DOHH2 (cell line): ENCODE measurements around the gene SMAD2.

ENCODE experiments used
- H3F3A ChIP-seq: fragments of 200-600 bp; sonication (generic), shearing (Covaris generic); 2 replicates; pipeline ENCODE4 v1.6.0; 2016; ENCODE audit warnings: antibody characterized with exemption, mild to moderate bottlenecking; ENCODE audit not compliant: control insufficient read depth, insufficient read depth
- H3K27ac ChIP-seq: fragments of 200-600 bp; sonication (generic); 2 replicates; pipeline ENCODE4 v1.5.1; 2014; ENCODE audit warnings: low read depth, mild to moderate bottlenecking, low read length, moderate library complexity
- H3K27me3 ChIP-seq: fragments of 200-600 bp; sonication (generic); 2 replicates; pipeline ENCODE4 v1.6.1; 2014; ENCODE audit warnings: mild to moderate bottlenecking, low read length, mixed read lengths; ENCODE audit not compliant: control insufficient read depth
- H3K36me3 ChIP-seq: fragments of 200-600 bp; sonication (generic); 2 replicates; pipeline ENCODE4 v1.6.1; 2014; ENCODE audit warnings: mild to moderate bottlenecking, low read length, moderate library complexity, mixed read lengths; ENCODE audit not compliant: control insufficient read depth
- H3K4me1 ChIP-seq: fragments of 200-600 bp; sonication (generic); 2 replicates; pipeline ENCODE4 v1.6.1; 2014; ENCODE audit warnings: mild to moderate bottlenecking, low read length, mixed read lengths; ENCODE audit not compliant: control insufficient read depth
- H3K4me2 ChIP-seq: fragments of 200-600 bp; sonication (generic); 2 replicates; pipeline ENCODE4 v1.6.0; 2014; ENCODE audit warnings: mild to moderate bottlenecking, low read length, moderate library complexity
- H3K4me3 ChIP-seq: fragments of 200-600 bp; sonication (generic); 2 replicates; pipeline ENCODE4 v1.5.1; 2014; ENCODE audit warnings: mild to moderate bottlenecking, low read length, mixed read lengths
- H3K79me2 ChIP-seq: fragments of 200-600 bp; sonication (generic); 2 replicates; pipeline ENCODE4 v1.6.1; 2014; ENCODE audit warnings: mild to moderate bottlenecking, low read length, mixed read lengths; ENCODE audit not compliant: control insufficient read depth
- H3K9me2 ChIP-seq: fragments of 200-600 bp; sonication (generic); replicated peaks from 2 replicates; pipeline ENCODE4 v1.6.1; 2014; ENCODE audit warnings: mild to moderate bottlenecking, low read length, mixed read lengths; ENCODE audit not compliant: control insufficient read depth
- H3K9me3 ChIP-seq: fragments of 200-600 bp; sonication (generic); 2 replicates; pipeline ENCODE4 v1.6.1; 2014; ENCODE audit warnings: antibody characterized with exemption, low read length, mixed read lengths; ENCODE audit not compliant: control insufficient read depth, insufficient read depth
- H4K20me1 ChIP-seq: fragments of 200-600 bp; sonication (generic); 2 replicates; pipeline ENCODE4 v1.6.0; 2014; ENCODE audit warnings: low read depth, mild to moderate bottlenecking, antibody characterized with exemption, low read length, moderate library complexity; ENCODE audit not compliant: control insufficient read depth, insufficient read depth
- EZH2phosphoT487 ChIP-seq: fragments of 200-600 bp; sonication (generic); IDR thresholded peaks from 2 replicates; pipeline ENCODE4 v1.6.1; 2017; ENCODE audit warnings: borderline replicate concordance, mild to moderate bottlenecking, antibody characterized with exemption, low read length, moderate library complexity, mixed read lengths
- TF ChIP-seq, protein P1 (sequence below): fragments of 200-600 bp; sonication (generic); IDR thresholded peaks from one replicate; pipeline ENCODE4 v1.5.1; 2014; ENCODE audit warnings: antibody characterized with exemption, mild to moderate bottlenecking, low read depth, low read length; ENCODE audit not compliant: poor library complexity, severe bottlenecking

The SMAD2 gene

DNA sequence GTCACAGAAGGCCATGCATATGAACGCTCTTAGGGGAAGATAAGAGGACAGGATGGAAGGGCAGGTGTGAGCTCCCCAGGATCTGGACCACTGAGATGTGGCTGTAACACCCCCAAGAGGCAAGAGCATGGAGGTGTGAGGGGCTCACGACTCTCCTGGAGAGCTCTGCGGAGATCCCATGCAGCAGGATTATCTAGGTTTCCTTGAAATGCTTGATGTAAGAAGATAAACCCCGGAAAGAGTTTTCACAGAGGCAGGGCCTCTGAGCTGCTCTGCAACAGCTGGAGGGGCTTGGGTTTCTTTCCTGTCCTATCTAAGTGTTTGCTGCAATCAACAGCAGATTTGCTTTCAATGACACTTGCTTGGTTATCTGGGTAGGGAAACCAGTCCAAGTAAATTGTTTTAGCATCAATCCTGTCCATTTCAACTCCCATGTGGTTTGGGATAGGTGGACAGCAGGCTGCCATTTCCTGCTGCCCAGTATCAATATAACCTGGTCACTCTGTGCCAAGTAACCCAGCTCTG is 138.9 kb downstream of the SMAD2 start:
- no peaks in the 10 kb centered on the region for H3K9me3 ChIP-seq
- H4K20me1 ChIP-seq, result no peaks in the 10 kb centered on the region
- no peaks in the 10 kb centered on the region for H3F3A ChIP-seq
- no peak overlapping the region for H3K4me2 ChIP-seq
- no peak overlapping the region for H3K27ac ChIP-seq
- H3K4me3 ChIP-seq, result no peak overlapping the region
- no peaks in the 10 kb centered on the region for H3K4me1 ChIP-seq
- no peaks in the 10 kb centered on the region for H3K36me3 ChIP-seq
- no peak for TF ChIP-seq EZH2phosphoT487
- TF ChIP-seq, protein P1, sequence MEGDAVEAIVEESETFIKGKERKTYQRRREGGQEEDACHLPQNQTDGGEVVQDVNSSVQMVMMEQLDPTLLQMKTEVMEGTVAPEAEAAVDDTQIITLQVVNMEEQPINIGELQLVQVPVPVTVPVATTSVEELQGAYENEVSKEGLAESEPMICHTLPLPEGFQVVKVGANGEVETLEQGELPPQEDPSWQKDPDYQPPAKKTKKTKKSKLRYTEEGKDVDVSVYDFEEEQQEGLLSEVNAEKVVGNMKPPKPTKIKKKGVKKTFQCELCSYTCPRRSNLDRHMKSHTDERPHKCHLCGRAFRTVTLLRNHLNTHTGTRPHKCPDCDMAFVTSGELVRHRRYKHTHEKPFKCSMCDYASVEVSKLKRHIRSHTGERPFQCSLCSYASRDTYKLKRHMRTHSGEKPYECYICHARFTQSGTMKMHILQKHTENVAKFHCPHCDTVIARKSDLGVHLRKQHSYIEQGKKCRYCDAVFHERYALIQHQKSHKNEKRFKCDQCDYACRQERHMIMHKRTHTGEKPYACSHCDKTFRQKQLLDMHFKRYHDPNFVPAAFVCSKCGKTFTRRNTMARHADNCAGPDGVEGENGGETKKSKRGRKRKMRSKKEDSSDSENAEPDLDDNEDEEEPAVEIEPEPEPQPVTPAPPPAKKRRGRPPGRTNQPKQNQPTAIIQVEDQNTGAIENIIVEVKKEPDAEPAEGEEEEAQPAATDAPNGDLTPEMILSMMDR, result no peak
- peaks cover 3% of the 10 kb centered on the region; the same call in 1 of the 2 replicates for H3K27me3 ChIP-seq
- no peaks in the 10 kb centered on the region for H3K9me2 ChIP-seq
- no peaks in the 10 kb centered on the region for H3K79me2 ChIP-seq

DNA sequence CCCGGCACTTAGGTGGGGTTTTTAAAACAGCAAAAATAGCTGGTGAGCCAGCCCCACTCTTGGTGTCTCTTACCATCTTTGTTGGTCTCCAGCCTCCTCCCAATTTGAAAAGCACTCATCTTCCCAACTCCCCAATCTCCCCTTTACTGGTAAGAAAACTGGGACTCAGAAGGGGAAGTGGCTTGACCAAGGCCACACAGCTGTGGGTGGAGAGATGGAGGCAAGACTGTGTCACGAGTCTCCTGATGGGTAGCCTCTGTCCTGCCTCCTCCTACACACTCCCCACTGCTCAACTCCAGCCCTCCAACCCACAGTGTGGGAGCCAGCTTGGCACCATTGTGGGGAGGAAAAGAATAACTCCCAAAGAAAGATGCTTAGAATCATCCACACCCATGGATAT is 140.4 kb downstream of the SMAD2 start:
- Histone ChIP-seq H3K36me3 (no peaks in the 10 kb centered on the region), H3K9me3 (no peaks in the 10 kb centered on the region), H3K9me2 (no peaks in the 10 kb centered on the region), H4K20me1 (no peaks in the 10 kb centered on the region), H3K4me3 (no peak overlapping the region), H3F3A (no peaks in the 10 kb centered on the region), H3K27ac (no peak overlapping the region), H3K4me1 (no peaks in the 10 kb centered on the region), H3K79me2 (no peaks in the 10 kb centered on the region), H3K27me3 (peaks cover 3% of the 10 kb centered on the region; the same call in 1 of the 2 replicates), H3K4me2 (no peak overlapping the region)
- TF ChIP-seq, protein P1, result no peak
- no peak for TF ChIP-seq EZH2phosphoT487

DNA sequence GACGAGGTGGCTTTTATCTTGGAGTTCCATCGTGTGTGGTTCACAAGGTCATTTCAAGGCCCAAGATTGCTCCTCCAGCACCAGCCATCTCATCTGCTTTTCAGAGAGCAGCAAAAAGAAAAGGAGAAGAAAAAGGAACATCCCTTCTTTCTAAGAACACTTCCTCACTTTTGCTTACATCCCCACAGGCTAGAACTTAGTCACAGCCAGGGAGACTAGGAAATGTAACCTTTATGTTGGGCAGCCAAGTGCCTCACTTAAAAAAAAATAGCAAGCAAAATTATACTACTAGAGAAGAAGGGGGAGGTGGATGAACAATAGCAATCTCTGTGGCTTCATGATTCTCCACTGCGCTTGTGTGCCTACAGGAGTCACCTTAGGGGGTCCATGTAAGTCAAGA is 141.8 kb downstream of the SMAD2 start:
- Histone ChIP-seq H3K4me1 (no peaks in the 10 kb centered on the region), H3K79me2 (no peaks in the 10 kb centered on the region), H3K36me3 (no peaks in the 10 kb centered on the region), H4K20me1 (no peaks in the 10 kb centered on the region), H3K9me3 (peaks cover 2% of the 10 kb centered on the region; the same call in 1 of the 2 replicates), H3K27me3 (peaks cover 3% of the 10 kb centered on the region; the same call in 1 of the 2 replicates), H3K4me2 (no peak overlapping the region), H3K9me2 (no peaks in the 10 kb centered on the region), H3K4me3 (no peak overlapping the region), H3K27ac (no peak overlapping the region), H3F3A (no peaks in the 10 kb centered on the region)
- TF ChIP-seq, protein P1, result no peak
- TF ChIP-seq EZH2phosphoT487, result no peak
